GM19099 (cell line): ENCODE measurements around the gene DNHD1.

ENCODE experiments used
- POLR2A ChIP-seq: IDR thresholded peaks from 3 replicates; pipeline ENCODE4 v1.6.1; 2011; ENCODE audit warnings: low read depth; ENCODE audit not compliant: insufficient read length; ENCODE audit errors: extremely low read depth

Gene DNHD1, protein sequence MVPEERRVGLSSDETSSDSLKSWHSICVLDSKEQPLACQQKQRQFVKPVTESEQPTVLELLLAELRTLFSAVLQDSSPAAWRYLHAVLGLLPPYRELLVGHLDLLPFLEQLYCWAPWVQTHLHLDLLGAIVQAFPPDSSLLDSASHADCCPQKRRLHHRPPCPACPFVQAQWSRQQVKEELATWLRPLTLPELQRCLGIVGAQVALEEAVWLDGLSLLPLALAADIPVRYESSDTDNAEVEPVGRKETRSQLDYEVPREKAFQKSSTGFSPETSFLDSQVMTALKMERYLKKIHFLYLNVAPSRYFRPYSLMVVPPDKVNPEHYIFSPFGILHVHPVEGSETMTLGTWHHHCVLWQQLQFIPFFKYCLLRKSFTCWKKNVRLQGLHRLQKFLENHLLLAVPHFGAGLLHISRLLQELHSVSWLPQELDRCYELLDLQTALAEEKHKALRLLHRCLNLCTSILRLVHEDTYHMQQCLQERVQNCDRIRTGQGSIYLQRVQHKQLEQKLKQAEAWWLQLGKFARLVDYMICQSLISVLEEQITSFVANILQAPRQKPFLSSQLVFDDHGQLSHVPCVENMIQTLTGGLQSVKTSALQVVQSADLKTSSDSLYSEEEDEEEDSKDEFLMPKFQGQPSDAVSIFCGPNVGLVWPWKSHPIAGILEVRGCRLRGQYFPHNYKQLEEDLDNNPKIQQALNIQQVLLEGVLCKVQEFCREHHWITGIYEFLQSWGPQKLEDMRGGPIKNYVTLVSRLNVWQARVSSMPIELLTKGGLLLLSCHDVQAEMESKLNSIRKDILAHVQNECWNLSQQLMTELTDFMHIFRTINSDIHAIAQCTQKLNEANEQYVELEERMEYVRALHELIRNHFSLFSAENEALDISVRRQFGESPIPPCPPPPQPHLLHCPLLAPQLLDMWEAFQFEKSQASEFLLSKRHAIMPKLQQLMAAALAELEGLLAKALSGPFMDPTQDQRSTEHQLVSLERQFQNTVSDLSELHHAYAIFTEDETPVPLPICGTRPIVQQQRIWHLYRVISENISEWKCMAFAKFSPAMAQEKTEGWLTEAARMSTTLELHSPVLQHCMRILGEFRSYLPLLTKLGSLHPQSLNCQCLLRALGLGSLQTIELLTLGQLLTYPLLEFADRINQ (N-terminal part only)

DNA sequence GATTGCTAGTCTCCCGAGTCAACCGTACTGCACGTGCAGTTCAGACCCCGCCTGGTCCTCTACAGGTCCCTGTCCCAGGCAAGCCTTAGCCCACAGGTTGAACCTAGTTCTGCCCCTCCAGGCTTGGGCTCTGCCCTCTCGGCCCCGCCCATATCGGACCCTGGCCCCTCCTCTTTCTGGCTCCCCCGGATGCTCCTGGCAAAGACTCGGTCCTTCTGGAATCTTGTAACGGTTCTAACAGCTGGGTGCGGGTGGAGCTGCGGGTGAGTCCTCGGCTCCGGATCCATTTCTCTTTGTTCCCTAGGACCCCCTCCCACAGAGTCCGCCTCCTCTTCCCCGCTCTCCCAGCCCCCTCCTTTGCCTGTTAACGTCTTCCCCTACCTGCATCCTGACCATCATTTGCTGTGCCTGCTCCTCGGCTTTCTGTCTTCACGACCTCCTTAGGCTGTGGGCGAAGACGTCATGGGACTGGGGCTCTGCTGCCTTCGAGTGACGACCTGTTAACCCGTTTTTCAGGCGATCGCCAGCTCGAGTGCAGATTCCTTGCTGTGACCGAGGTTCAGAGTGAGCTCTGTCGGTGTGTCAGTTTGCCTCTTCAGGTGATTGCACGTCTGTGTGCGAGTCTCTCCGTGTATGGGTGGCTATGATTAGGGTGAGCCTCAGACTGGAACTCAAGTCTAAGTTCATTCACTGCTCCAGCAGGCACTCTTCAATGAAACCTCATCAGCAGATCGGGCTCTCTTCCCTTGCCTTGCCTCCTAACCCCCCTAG, at the start of gene DNHD1:
TSS of gene DNHD1 (plus strand) at position 212 of the 771 bp plus-strand sequence. CDS start 936 bp downstream, outside the sequence.
- no peak for TF ChIP-seq POLR2A

DNA sequence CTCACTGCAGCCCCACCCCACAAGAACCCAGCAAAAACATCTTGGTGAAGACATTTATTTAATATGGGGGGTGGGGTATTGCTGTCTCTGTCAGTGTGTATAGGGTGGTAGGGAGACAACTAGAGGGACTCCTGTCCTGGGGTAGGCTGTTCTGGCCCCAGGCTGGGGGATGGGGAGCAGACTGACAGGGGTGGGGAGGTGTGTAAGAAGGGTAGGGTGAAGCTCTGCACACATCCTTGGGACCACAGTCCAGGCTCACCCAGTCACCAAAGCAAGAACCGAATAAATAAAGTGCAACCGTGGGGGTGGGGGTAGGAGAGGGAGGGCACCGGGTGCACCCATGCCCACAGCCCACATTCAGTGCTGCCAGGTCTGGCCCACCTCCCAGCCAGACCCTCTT, 48.5 kb upstream of the DNHD1 start:
- TF ChIP-seq POLR2A, result no peak

DNA sequence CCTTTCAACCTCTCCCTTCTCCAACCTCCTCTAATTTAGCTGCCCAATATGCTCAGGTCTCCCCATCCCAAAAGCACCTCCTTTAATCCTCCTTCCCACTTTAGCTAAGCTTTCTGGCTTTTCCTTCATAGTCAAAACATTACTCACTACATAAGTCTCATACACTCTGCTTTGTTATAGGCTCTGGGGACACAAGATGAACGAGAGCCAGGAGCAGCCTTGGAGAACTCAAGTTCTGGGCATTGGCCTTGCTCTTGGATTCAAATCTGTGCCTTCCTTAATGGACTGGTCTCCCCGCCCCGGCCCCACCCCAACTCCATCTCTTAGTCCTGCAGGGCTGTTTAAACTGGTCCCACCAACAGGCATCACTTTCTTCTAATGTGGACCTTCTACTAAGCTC, 44.9 kb upstream of the DNHD1 start:
- TF ChIP-seq POLR2A, result no peak

DNA sequence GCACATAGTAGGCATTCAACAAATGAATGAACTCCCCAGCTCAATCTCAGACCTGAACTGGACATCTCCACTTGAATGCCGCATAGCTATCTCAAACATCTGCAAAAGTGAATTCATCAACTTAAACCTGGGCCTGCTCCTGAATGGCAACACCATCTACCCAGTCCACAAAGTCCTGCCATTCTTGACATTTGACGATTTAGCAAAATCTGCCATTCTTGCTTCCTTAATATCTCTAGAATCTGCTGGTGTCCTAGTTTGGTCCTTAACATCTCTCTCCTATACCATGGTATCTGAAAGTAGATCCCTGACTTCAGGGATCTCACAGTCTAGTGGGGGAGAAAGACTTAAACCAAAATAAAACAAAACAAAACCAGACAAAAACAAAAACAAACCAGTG, 43.9 kb upstream of the DNHD1 start:
- no peak for TF ChIP-seq POLR2A

DNA sequence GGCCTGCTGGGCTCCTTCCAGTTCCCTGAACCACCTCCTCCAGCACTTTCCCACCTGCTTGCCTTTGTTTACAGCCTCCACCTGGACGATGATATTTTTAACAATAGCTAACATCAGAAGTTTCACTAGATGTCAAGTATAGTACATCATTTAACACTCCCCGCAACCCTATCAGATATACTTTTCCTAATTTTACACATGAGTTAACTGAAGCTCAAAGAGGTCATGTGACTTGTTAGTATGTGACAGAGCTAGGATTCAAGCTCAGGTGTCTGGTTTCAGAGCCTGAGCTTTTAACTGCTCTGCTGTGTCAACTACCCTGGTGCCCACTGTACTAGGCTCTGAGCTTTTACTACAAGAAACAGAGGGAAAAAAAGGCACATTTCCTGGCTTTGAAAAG, 42.0 kb upstream of the DNHD1 start:
- TF ChIP-seq POLR2A, result no peak

DNA sequence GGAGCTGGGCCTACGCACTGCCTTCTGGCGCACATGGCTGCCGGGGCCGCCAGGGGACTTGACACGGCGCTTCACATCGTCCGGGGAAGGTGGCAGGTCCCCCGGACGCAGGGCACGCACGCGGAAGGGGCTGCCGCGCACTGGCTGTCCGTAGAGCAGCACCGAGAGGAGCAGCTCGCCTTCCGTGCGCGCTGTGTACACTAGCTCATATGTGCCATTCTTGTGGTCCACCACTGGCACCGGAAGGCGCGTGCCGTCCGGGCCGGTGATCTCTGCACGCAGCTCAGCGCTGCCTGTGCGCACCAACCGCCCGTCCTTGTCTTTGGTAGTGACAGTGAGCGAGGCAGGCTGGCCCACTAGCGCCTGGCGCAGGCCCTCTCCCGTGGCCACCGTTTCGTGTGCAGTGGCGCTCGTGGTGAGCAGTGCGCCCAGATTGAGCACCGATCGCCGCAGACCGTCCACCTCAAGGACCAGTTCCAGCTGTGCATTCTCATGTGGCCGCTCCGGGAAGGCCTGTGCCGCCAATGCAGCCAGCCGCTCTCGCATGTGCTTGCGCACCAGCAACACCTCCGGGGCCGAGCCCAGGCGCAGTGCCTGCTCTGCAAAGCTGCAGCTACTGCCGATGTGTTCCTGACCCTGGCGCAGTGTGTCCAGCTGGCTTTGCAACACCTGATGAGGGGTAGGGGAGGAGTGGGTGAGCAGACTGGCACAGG, 40.6 kb upstream of the DNHD1 start:
- no peak for TF ChIP-seq POLR2A

DNA sequence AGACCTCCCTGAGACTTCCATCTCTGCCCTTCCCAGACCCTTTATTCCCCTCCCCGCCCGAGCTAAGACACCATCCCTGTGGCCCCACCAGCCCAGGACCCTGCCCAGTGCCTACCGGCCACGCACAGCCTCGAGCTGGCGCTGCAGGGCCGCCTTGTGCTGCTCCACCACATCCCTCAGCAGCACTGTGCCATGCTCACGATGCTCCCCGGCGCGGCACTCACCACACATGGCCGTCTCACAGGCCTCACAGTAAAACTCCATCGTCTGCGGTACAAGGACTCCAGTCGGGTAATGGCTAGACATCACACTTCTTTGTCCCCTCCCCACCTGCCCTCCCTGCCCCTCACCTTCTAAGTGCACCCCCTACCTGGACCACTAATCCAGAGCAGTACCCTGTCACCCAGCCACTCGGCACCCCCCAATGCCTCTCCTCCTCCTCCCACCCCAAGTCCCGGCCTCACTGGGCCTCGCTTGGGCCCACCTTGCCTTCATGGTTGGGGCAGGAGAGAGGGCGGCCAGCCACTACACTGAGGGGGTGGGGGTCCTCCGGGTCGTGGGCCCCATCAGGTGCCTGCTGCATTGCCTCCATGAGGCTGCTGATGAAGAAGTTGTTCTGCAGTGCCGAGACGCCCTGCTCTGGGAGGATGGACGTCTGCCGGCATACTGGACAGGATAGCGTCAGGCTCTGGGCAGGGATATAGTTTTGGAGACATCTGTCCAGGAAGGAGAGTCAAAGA, 39.3 kb upstream of the DNHD1 start:
- no peak for TF ChIP-seq POLR2A

DNA sequence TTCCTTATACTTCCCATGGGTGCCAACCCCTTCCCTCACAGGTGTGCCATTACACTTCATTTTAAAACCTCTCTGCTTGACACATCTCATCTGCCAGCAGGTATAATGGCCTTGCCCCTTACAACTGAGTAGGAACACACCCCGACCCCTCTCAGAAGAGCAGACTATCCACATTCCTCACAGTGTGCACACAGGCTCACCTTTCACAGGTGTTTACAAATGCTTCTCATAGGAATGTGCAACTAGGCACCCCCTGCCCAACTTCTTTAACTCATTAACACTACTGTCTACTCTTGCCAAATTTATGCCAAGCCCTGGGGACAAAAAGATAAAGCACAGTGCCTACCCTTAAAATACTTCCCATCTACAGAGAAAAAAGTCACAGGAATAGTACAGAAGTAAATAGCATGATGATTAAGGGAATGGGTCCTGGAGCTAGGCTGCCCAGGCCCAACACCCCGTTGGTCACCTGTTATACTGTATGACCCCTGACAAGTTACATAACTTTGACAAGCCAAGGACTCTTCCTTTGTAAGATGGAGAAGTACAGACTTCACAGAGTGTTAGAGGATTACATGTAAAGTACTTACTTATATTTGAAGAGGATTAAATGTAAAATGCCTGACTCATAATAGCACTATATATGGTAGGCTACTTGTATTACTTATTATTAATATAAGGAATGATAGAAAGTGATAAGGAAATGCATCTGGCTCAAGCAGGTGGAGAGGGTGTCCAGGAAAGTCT, 38.6 kb upstream of the DNHD1 start:
- TF ChIP-seq POLR2A, result no peak

DNA sequence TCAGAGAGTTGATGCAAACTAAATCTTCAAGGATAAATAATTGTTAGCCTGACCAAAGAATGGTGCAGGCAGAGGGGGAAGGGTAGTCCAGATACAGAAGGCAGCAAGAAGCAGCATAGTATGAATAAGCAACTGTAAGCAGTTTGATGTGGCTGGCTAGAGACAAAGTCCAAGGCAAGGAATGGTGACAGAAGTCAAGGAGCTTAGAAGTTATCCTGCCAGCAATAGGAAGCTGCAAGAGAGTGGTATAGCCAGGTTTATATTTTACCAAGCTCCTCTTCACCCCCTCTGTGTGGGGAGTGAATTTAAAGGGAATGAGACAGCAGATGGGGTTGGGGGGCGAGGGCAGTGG, 38.0 kb upstream of the DNHD1 start:
- no peak for TF ChIP-seq POLR2A

DNA sequence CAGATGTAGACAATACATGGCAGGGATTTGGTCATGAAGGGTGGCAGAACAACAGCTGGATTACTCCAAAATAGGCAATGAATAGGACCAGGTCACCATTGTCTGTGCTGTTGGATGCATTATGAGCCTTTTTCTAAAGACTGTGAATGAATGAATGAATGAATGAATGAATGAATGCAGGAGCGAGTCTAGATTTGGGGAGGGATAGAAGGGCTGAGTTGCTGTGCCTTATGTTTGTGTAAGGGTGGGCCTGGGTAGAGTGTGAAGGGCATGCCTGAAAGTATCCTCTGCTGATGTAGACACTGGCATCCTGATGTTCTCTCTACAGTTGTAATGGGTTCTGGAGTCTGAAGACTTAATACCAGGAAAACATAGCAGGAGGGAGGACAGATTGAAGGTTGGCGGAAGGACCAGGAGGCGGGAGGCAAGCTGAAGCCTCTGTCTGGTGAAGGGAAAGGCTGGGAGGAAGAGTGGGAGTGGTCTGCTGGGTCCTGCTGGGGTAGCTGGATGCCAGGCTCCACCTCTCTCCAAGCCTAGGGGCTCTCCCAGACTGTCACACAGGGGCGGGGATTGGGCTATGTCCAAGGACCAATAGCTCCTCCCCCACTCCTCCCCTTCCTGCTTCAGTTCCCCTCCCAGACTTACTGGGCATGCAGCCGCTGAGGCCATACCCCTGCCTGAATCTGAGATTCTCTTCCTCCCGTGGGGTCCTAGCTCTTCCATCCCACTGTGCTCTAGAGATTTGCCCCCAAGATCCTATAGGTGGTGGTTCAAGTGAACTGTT, 28.2 kb upstream of the DNHD1 start:
- TF ChIP-seq POLR2A, result peak; percentile 39

DNA sequence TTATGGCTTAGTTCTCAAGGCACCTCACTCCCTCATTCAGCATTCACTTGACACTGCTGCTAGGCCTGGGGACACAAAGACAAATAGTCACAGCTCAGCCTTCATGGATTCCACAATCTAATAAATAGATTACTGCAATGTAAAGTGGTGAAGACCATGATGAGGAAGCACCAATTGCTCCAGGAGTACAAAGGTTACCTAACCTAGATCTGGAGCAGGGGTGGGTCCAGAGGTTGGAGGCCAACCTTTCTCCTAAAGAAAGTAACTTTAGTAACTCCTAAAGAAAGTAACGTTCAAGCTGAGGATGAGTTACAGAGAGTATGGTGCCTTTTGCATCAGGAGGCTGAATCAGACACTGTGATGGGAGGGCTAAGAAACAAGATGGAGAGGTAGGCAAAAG, 27.5 kb upstream of the DNHD1 start:
- no peak for TF ChIP-seq POLR2A

DNA sequence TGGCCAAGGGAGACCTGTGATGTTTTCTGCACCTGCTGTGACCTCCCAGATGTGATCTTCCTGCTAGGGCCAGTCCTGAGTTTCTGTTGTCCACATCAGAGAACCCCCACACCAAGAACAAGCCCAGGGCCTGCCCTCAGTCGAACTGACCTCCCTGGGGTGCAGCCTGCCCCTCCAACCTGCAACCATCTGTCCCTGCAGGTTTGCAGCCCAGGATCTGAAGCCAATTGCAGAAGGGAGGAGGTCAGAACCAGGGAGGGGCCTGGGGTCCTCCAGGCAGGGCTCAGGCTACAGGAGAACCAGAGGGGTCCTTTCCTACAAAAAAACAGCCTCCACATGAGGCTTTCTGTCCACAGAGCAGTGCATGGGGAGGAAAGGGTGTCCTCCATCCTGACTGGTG, 24.1 kb upstream of the DNHD1 start:
- no peak for TF ChIP-seq POLR2A
